GM12891 (cell line): ENCODE measurements around the gene SEPTIN3.

Experiments used
- DNase-seq: peaks from one replicate; pipeline ENCODE4 v3.0.0; 2011; ENCODE audit warnings: low spot score; ENCODE audit not compliant: insufficient read length
- FAIRE-seq: peaks from 2 replicates; lab custom pipeline; 2011; peaks lifted over from hg19 to GRCh38; lab: Jason Lieb, UNC
- PAX5 ChIP-seq: IDR thresholded peaks from 2 replicates; pipeline ENCODE4 v1.6.1; 2011; ENCODE audit warnings: low read length, moderate library complexity, mild to moderate bottlenecking; ENCODE audit not compliant: insufficient read depth, severe bottlenecking
- POLR2A ChIP-seq: IDR thresholded peaks from 2 replicates; pipeline ENCODE4 v1.6.1; 2011; ENCODE audit warnings: low read depth, low read length, control low read depth
- POLR2AphosphoS5 ChIP-seq: IDR thresholded peaks from 2 replicates; pipeline ENCODE4 v1.6.1; 2011; ENCODE audit warnings: low read depth, low read length, control low read depth
- POU2F2 ChIP-seq: IDR thresholded peaks from 2 replicates; pipeline ENCODE4 v1.6.1; 2011; ENCODE audit warnings: low read depth, mild to moderate bottlenecking, control low read depth, low read length, moderate library complexity
- SPI1 ChIP-seq: IDR thresholded peaks from 2 replicates; pipeline ENCODE4 v1.6.1; 2011; ENCODE audit warnings: low read depth, low read length, control low read depth
- TAF1 ChIP-seq: IDR thresholded peaks from 2 replicates; pipeline ENCODE4 v1.6.1; 2011; ENCODE audit warnings: low read depth, low read length, control low read depth

The SEPTIN3 gene

DNA sequence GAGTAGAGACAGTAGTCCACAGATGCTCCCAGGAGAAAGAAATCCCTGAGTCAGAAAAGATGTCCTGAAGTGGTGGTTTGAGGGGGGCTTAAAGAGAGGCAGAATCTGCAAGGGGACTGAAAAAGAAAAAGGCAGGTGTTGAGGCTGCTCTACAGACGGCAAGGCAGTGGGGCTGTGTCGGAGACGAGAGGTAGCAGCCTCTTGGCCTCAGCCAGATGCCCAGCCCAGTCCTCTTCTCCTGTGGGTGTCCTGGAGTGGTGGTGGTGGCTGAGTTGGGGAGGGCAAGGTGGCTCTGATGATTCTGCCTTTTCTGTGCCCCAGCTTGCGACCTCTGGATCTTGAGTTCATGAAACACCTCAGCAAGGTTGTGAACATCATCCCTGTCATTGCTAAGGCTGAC, 20.0 kb downstream of the SEPTIN3 start:
- DNase-seq (no peak), FAIRE-seq (no peak)
- TF ChIP-seq POLR2AphosphoS5 (no peak), PAX5 (no peak), SPI1 (no peak), TAF1 (no peak), POLR2A (no peak), POU2F2 (no peak)

DNA sequence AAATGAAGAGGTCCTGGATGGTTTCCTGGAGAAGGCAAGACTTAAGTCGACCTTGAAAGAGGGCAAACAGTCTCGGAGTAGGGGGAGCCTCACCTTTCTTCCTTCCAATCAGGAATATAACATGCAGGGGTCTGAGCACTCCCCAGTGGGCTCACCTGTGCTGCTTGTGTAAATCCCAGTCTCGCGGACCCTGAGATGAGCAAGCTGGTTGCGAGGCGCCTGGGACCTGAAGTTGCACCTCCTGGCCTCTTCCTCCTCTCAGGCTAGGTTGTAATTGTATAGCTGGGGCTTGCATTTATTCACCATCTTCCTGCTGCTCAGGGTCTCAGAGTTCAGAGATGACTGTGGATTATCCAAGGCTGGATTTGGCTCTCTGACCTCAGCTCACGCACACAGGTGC, 21.9 kb downstream of the SEPTIN3 start:
- DNase-seq (no peak), FAIRE-seq (no peak)
- TF ChIP-seq TAF1 = no peak
- TF ChIP-seq SPI1 = no peak
- no peak for TF ChIP-seq POLR2AphosphoS5
- TF ChIP-seq POLR2A = no peak
- TF ChIP-seq PAX5 = no peak
- no peak for TF ChIP-seq POU2F2

- FAIRE-seq = no peak
- no peak for DNase-seq
- TF ChIP-seq POLR2AphosphoS5 (no peak), SPI1 (no peak), POLR2A (no peak), TAF1 (no peak), POU2F2 (no peak), PAX5 (no peak)
Observed at GRCh38 chr22:41992496-41992895, 23.3 kb downstream of the SEPTIN3 start.

DNA sequence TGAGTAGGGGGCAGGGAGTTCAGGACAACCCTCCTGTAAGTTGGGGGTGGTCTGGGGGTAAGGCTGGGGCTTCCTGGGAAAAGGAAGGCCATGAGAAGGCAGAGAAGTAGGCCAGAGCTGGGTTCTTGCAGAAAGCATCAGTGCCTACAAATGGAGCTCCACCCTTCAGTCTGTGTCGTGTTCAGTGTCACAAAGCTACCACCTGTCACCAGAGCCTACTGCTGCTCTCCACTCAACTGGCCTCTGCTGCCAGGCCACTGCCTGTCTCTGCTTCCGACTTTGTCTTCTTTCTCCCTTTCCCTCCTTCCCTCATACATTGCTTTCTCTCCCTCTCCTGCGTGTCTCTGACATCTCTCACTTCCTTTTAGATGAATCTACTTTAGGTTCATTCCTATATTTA, 26.0 kb downstream of the SEPTIN3 start:
- no peak for FAIRE-seq
- no peak for DNase-seq
- TF ChIP-seq POU2F2 = no peak
- peak; percentile 38; the same call in 1 of the 2 replicates for TF ChIP-seq SPI1

DNA sequence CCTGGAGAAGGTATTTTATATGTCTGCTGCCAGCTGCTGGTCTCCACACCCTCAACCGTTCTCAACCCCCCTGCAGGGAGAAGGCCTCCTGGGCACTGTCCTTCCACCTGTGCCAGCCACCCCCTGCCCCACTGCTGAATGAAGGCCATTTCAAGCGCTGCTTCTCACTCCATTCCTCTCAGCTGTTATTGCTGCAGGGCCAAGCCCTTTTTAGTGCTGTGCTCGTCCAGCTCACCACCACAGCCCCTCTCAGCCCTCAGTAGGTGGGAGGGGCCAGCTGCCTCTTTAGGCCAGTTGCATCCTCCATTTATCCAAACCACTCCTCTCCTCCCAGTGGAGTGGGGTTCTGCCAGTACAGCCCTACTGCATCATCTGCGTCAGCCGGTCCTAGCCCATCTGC, 27.6 kb downstream of the SEPTIN3 start:
- no peak for DNase-seq
- FAIRE-seq = no peak
- no peak for TF ChIP-seq TAF1
- TF ChIP-seq POU2F2 = no peak
- no peak for TF ChIP-seq POLR2A
- no peak for TF ChIP-seq PAX5
- no peak for TF ChIP-seq SPI1
- no peak for TF ChIP-seq POLR2AphosphoS5

DNA sequence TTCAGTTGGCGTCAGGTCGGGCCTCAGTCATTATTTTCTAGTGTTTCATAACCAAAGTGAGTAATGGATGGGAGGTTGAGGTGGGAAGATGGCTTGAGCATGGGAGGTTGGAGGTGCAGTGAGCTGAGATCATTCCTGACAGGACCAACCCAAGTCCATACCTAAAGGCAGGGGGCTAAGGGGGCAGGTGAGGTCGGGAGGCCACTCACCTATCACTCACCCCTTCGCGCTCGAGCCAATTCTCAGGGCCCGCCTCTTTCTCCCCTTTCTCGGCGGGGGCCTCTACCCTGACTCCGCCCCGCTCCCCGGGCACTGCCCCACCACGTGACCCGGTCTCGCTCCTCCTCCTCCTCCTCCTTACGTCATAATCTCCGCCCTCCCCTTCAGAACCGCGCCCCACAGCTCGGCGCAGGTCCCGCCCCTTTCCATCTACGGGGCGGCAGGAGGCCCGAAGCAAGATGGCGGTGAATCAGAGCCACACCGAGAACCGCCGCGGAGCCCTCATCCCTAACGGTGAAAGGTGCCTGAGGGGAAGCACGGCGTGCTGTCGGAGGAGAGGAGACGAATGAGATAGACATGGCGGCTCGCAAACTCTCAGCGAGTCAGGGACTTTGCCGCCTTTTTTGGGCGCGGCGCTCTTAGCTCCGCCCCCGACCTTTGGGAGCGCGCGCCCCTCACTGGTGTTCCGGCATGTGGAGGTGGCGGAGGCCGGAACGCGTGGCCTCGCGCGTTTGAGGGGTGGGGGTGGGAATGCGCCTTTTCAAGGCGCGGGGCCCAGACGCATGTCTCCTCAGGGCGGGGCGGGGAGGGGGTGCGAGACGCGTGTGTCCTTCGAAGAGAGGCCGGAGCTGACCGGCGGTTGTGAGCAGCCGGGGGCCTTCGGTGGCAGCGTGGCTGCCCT, 29.4 kb downstream of the SEPTIN3 start, which contains the start of gene WBP2NL:
Gene WBP2NL, plus strand, starts transcription at position 428 of the 901 bp plus-strand sequence. Its CDS starts 31 bp downstream, at position 459.
- DNase-seq (peak; percentile 68), FAIRE-seq (peak; percentile 95)
- TF ChIP-seq PAX5 (no peak), POLR2AphosphoS5 (no peak), TAF1 (peak; percentile 74), POLR2A (peak; percentile 53)

- TF ChIP-seq POU2F2 = no peak
- no peak for TF ChIP-seq POLR2A
- TF ChIP-seq POLR2AphosphoS5 = no peak
- no peak for TF ChIP-seq SPI1
- DNase-seq (no peak), FAIRE-seq (no peak)
Observed at GRCh38 chr22:42000466-42000865, 31.2 kb downstream of the SEPTIN3 start.

GRCh38 chr22:42001121-42001520, 31.9 kb downstream of the SEPTIN3 start:
- no peak for DNase-seq
- TF ChIP-seq TAF1 (no peak), POU2F2 (no peak), PAX5 (no peak), SPI1 (no peak), POLR2A (no peak), POLR2AphosphoS5 (no peak)
- no peak for FAIRE-seq

- no peak for DNase-seq
- TF ChIP-seq PAX5 (no peak), SPI1 (no peak), POLR2A (no peak), TAF1 (no peak), POU2F2 (no peak), POLR2AphosphoS5 (no peak)
- FAIRE-seq = no peak
Observed at GRCh38 chr22:42001706-42002105, 32.5 kb downstream of the SEPTIN3 start.

DNA sequence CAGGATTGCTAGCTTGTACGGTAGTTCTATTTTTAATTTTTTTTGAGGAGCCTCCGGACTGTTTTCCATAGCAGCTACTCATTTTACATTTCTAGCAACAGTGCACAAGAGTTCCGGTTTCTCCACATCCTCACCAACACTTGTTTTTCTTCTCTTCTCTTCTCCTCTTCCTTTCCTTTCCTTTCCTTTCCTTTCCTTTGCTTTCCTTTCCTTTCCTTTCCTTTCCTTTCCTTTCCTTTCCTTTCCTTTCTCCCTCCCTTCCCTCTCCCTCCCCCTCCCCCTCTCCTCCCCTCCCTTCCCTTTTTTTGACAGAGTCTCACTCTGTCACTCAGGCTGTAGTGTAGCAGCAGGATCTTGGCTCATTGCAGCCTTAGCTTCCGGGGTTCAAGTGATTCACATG, 38.7 kb downstream of the SEPTIN3 start:
- TF ChIP-seq PAX5 (no peak), POLR2AphosphoS5 (no peak), TAF1 (no peak), POU2F2 (no peak), SPI1 (no peak), POLR2A (no peak)
- DNase-seq = no peak
- FAIRE-seq = no peak

- FAIRE-seq = no peak
- no peak for DNase-seq
- TF ChIP-seq SPI1 = no peak
- TF ChIP-seq PAX5 = no peak
- no peak for TF ChIP-seq POU2F2
- no peak for TF ChIP-seq TAF1
- no peak for TF ChIP-seq POLR2AphosphoS5
- TF ChIP-seq POLR2A = no peak
Observed at GRCh38 chr22:42010778-42011177, 41.5 kb downstream of the SEPTIN3 start.
